GM21390 (cell line): Measurements from ENCODE around the gene ERFL.
"Not testable (repeated sequence)": the region's sequence is repeated elsewhere in the genome, so short reads cannot be mapped to it uniquely, and the experiment has no call there.

Experiments used
- ATAC-seq: cut with Tn5 transposase; IDR thresholded peaks from one replicate; pipeline ENCODE4 v1.9.1; 2021; ENCODE audit not compliant: unreplicated experiment

Gene ERFL

GRCh38 chr19:41944336-41944735 is 16.1 kb upstream of the ERFL start:
- ATAC-seq = no peak

- ATAC-seq = no peak
Observed at GRCh38 chr19:41941410-41942202, 13.4 kb upstream of the ERFL start.

DNA sequence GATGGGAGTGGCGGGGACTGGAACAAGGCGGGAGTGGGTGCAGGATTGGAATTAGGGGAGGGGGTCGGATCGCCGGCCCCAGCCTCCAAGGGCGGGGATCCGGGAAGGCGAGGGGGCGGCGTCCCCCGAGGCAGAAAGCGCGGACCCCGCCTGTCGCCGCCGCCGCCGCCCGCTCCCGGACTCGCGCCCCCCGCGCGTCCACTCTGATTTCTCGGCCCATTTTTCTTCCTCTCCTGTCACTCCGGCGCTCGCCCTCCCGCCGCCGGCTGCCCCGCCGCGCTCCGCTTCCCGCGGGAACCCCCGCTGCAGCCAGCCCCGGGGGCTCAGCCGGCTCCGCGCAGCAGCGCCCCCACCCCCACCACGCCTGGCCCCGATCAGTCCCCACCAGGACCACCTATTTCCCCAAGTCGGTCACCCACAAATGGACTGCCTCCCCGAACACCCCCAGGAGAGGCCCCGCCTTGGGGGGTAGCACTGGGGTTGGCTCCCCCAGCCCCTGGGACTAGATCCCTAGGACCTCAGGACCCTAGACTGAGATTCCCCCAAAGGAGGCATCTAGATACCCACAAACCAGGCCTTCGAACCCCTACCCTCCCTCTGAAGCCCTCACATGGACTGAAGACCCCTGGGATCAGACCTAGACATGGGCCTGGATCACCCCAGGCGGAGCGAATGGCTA is 12.6 kb upstream of the ERFL start:
- no peak for ATAC-seq

DNA sequence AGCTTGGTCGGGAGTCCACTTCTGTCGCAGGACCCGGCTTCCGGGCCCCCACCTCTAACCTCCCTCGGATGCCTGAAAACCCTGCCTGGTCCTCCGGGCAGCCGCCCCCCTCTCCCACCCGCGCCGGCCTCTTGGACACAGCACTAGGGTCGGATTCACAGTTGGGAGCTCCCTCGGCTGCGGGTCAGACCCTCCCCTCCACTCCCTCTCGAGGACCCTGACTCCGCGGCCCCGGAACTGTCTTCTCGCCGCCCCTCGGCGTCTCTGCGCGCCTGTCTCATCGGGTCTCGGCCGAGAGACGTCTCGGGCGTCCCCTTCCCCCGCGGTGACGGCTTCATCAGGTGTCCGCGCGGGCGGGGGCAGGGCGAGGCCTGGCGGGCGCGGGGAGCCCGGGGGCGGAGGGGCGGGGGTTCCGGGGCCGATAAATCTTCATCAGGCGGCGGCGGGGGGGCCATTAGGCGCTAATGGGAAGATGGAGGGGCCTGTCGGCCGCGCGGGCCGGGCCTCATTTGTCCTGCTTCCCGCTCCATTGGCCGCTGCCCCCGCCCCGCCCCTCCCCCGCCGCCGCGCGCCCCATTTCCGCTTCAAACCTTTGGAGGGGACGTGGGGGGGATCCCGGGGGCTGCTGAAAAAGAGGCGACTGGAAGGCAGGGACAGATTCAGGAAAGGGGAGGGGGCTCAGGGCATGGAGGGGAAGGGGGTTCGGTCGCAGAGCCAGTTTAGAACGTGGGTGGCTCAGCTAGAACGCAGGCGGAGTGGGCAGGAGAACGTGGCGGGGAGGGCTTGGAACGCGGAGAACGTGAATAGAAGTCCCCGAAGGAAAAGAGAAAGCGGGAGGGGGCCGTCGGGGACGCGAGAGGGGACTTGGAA is 11.8 kb upstream of the ERFL start:
- ATAC-seq = no peak

DNA sequence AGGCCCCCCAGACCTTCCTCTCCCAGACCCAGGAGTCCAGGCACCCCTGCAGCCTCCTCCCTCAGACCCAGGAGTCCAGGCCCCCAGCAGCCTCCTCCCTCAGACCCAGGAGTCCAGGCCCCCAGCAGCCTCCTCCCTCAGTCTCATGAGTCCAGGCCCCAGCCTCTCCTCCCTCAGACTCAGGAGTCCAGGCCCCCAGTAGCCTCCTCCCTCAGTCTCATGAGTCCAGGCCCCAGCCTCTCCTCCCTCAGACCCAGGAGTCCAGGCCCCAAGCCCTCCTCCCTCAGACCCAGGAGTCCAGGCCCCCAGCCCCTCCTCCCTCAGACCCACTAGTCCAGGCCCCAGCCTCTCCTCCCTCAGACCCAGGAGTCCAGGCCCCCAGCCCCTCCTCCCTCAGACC is 11.0 kb upstream of the ERFL start:
- not testable (repeated sequence) for ATAC-seq

- ATAC-seq = no peak
Observed at GRCh38 chr19:41937525-41938468, 9.5 kb upstream of the ERFL start.

- no peak for ATAC-seq
Observed at GRCh38 chr19:41936961-41937360, 8.7 kb upstream of the ERFL start.

DNA sequence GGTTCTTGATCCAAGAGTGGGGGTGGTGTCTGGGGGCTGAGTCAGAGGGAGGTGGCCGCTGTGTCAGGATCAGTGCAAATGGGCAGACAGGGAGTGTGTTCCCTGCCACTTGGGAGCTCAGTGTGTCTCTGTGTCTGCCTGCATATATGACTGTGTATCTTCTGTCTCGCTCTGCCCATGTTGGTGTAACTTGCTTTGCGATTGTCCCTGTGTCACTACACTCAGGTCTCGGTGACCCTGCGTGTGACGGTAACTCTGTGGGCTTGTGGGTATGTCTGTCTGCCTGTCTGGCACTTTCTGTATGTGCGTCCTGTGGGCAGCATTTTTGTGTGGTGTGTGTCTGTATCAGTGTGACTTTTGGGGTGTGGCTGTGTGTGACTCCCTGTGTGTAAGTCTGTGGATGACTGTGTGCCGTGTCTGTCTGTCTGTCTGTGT is 8.2 kb upstream of the ERFL start:
- no peak for ATAC-seq

GRCh38 chr19:41935760-41936415 is 7.6 kb upstream of the ERFL start:
- ATAC-seq = no peak

- ATAC-seq = no peak
Observed at GRCh38 chr19:41934849-41935374, 6.7 kb upstream of the ERFL start.

DNA sequence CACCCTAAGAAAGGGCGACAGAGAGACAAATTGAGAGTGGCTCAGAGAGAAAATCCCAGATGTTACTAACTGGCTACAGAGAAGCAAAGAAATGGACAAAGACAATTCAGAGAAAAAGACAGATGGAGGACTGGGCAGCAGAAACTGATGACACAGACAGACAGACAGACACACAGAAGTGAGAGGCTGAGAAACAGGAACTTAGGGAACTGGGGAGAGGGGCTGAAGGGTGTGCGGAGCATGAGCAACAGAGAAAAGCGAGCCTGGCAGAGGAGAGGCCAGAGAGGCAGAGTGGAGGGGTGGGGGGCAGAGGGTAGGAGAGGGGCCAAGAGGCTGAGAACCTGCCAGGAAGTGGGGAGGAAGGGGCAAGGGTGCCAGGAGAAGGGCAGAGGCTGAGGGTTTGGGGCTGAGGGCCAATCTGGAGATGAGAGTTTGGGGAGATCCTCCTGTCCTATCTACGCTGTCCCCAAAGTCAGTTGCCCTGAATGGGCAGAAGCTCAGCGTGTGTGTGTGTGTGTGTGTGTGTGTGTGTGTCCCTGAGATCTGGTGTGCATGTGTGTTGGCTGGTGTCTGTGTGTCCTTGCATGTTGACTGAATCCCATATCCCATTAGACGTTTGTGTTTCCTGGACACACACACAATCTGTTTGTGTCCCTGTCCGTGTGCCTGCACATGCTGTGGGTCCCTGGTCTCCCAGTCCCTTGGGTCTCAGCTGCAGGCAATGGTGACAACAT is 5.6 kb upstream of the ERFL start:
- no peak for ATAC-seq

GRCh38 chr19:41932720-41933332 is 4.6 kb upstream of the ERFL start:
- ATAC-seq = no peak

DNA sequence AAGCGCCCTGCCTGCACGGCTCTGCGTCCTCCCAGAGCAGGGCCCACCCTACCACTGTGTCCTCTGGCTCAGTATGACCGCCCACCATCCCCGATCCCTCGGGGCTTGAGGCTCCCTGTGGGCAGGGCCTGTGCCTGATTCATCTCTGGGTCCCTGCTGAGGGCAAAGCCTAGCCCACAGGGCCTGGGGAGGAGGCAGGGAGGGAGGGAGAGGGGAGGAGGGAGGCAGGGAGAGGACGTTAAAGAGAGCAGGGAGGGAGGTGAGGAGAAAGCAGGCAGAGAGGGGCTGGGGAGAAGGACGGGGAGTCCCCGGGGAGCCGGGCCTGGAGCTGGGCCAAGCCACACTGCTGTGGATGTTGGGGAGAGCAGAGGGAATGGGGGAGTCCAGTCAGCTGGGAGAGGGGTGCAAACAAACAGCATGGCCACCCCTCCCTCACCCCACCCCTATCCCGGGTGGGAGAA is 4.0 kb upstream of the ERFL start:
- no peak for ATAC-seq

GRCh38 chr19:41930926-41931592 is 2.8 kb upstream of the ERFL start:
- ATAC-seq = no peak

- no peak for ATAC-seq
Observed at GRCh38 chr19:41930322-41930722, 2.1 kb upstream of the ERFL start.

DNA sequence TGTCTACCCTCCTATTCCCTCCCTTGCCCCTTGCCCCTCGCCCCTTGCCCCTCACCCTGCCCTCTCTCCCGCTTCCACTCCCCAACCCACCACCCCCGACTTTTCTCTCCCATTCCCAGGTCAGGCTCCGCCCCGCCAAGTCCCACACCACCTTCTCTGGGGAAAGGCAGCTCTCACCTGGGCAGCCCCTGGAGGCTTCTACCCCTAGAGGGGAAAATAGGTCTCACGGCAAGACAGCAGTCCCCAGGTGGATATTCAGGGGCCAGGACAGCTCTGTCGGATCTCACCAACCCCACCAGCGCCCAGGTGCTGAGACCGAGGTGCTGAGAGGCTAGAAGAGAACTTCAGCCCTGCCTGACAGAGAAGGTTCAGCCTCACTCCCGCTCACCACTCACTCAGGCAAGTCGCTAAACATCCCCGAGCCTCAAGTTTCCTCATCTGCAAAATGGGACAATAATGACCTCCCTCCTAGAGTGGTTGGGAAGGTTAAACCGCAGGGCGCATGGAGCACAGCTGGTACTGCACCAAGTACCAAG is 1.4 kb upstream of the ERFL start:
- ATAC-seq = no peak

- no peak for ATAC-seq
Observed at GRCh38 chr19:41928754-41929535, 696 bp upstream of the ERFL start.
